Fibroblast of lung (primary cell): ENCODE results near the gene TCIRG1. TPM values are rescaled to one million over a fixed set of nuclear protein-coding genes. Genes with fewer than 3 reads are reported as not detected.

ENCODE experiments used
- DNase-seq, 2 donors: peaks; one replicate each; pipeline versions ENCODE4 v3.0.0 to v3.0.0-alpha.2; 2010; ENCODE audit warnings: low read depth in 2 of 2
- H2AFZ ChIP-seq: 2 replicates; pipeline ENCODE4 v1.5.1; 2012; ENCODE audit warnings: low read length, control low read depth, inconsistent platforms
- H3K27ac ChIP-seq: 2 replicates; pipeline ENCODE4 v1.5.1; 2011; ENCODE audit warnings: low read length, control low read depth; ENCODE audit not compliant: insufficient read depth
- H3K27me3 ChIP-seq: 2 replicates; pipeline ENCODE4 v1.5.1; 2011; ENCODE audit warnings: mild to moderate bottlenecking, low read length; ENCODE audit not compliant: control insufficient read depth, insufficient read depth
- H3K36me3 ChIP-seq: 2 replicates; pipeline ENCODE4 v1.5.1; 2011; ENCODE audit warnings: low read length; ENCODE audit not compliant: control insufficient read depth, insufficient read depth
- H3K4me1 ChIP-seq: 2 replicates; pipeline ENCODE4 v1.5.1; 2011; ENCODE audit warnings: low read length; ENCODE audit not compliant: control insufficient read depth, insufficient read depth; ENCODE audit errors: extremely low read depth
- H3K4me2 ChIP-seq: 2 replicates; pipeline ENCODE4 v1.5.1; 2011; ENCODE audit warnings: low read length, control low read depth; ENCODE audit not compliant: insufficient read depth; ENCODE audit errors: extremely low read depth
- H3K4me3 ChIP-seq, 4 experiments: fragments of 200-600 bp in 1 of 4; sonication (generic) in 1 of 4; replicated peaks in 1 of 4; 2 replicates each; pipeline ENCODE4 v1.5.1; 2011 to 2016; ENCODE audit warnings: low read length in 4 of 4, low read depth in 3 of 4, mild to moderate bottlenecking in 3 of 4, control low read depth in 2 of 4, inconsistent platforms in 1 of 4, mixed read lengths in 1 of 4; ENCODE audit not compliant: insufficient read depth in 1 of 4; ENCODE audit errors: control extremely low read depth in 1 of 4
- H3K79me2 ChIP-seq: 2 replicates; pipeline ENCODE4 v1.5.1; 2012; ENCODE audit warnings: mild to moderate bottlenecking, low read length, inconsistent platforms; ENCODE audit not compliant: control insufficient read depth, insufficient read depth
- H3K9ac ChIP-seq: 2 replicates; pipeline ENCODE4 v1.5.1; 2011; ENCODE audit warnings: mild to moderate bottlenecking, low read length, control low read depth; ENCODE audit not compliant: insufficient read depth
- H3K9me3 ChIP-seq: 2 replicates; pipeline ENCODE4 v1.5.1; 2012; ENCODE audit warnings: low read depth, low read length; ENCODE audit not compliant: control insufficient read depth, insufficient read depth
- H4K20me1 ChIP-seq: 2 replicates; pipeline ENCODE4 v1.5.1; 2011; ENCODE audit warnings: low read length; ENCODE audit not compliant: control insufficient read depth, insufficient read depth; ENCODE audit errors: extremely low read depth
- EZH2 ChIP-seq: IDR thresholded peaks from 2 replicates; pipeline ENCODE4 v1.5.1; 2012; ENCODE audit warnings: low read length, control low read depth, mild to moderate bottlenecking; ENCODE audit errors: missing control alignments
- polyA plus RNA-seq, 2 donors: library from polyadenylated mRNA; depleted of rRNA in 1 of 2; stranded (reverse) in 1 of 2; unstranded in 1 of 2; fragments of >200 nt; gene quantifications; 2 replicates each; pipeline ENCODE4 v1.2.1, GENCODE V29; 2011 to 2012; ENCODE audit warnings: missing spikeins in 1 of 2
- total RNA-seq: library from RNA; depleted of rRNA; stranded (reverse); fragments of >200 nt; gene quantifications from 2 replicates; pipeline ENCODE4 v1.2.1, GENCODE V29; 2014
- TF ChIP-seq, protein P1 (sequence below), 2 donors: IDR thresholded peaks in 1 of 2; conservative IDR thresholded peaks in 1 of 2; 1 replicate in 1 of 2; 2 replicates in 1 of 2; pipeline ENCODE4 v1.5.1; 2011 to 2012; ENCODE audit warnings: low read length in 2 of 2, control low read depth in 1 of 2, inconsistent platforms in 1 of 2, low read depth in 1 of 2, mild to moderate bottlenecking in 1 of 2

Gene TCIRG1
- total and polyA plus RNA-seq, 2 donors (not counting 1 experiment from before 2014, with no cell fraction given): 26.7 to 46.2 TPM

DNA sequence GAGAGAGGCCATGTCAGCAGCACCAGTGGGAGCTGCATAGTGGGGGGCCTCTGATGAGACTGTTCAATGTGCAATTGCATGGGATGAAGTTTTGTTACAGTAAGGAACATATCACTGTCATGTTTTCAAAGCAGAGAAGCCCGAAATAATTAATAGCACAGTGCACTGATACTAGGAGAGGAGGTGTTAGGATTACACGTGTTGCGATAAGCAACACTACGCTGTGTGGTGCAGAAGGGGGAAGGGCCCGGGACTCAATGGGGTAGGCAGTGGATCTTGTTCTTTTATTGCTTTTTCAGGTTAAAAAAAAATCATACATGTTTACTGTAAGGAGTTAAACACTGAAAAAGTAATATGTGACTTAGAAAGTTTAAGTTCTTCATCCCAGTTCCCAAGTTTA is 29.2 kb downstream of the TCIRG1 start:
- H3K4me3 ChIP-seq: no peak overlapping the region
- no peak for DNase-seq
- H3K9me3 ChIP-seq: no peaks in the 10 kb centered on the region
- no peaks in the 10 kb centered on the region for H3K79me2 ChIP-seq
- H3K36me3 ChIP-seq: peaks cover 2% of the 10 kb centered on the region
- no peak overlapping the region for H3K4me2 ChIP-seq
- H2AFZ ChIP-seq: no peak overlapping the region
- no peak overlapping the region for H3K27ac ChIP-seq
- no peaks in the 10 kb centered on the region for H4K20me1 ChIP-seq
- H3K4me1 ChIP-seq: no peaks in the 10 kb centered on the region
- no peak overlapping the region for H3K9ac ChIP-seq
- TF ChIP-seq, protein P1, sequence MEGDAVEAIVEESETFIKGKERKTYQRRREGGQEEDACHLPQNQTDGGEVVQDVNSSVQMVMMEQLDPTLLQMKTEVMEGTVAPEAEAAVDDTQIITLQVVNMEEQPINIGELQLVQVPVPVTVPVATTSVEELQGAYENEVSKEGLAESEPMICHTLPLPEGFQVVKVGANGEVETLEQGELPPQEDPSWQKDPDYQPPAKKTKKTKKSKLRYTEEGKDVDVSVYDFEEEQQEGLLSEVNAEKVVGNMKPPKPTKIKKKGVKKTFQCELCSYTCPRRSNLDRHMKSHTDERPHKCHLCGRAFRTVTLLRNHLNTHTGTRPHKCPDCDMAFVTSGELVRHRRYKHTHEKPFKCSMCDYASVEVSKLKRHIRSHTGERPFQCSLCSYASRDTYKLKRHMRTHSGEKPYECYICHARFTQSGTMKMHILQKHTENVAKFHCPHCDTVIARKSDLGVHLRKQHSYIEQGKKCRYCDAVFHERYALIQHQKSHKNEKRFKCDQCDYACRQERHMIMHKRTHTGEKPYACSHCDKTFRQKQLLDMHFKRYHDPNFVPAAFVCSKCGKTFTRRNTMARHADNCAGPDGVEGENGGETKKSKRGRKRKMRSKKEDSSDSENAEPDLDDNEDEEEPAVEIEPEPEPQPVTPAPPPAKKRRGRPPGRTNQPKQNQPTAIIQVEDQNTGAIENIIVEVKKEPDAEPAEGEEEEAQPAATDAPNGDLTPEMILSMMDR (conservative IDR thresholded peaks at IDR 0.05 in 1 of 2, IDR thresholded peaks at IDR 0.05 in 1 of 2; ENCODE audit: low read depth in 1 of 2, low read length in 2 of 2): no peak
- no peak for TF ChIP-seq EZH2
- H3K27me3 ChIP-seq: no peaks in the 10 kb centered on the region

- no peaks in the 10 kb centered on the region for H3K27me3 ChIP-seq
- TF ChIP-seq, protein P1 (conservative IDR thresholded peaks at IDR 0.05 in 1 of 2, IDR thresholded peaks at IDR 0.05 in 1 of 2; ENCODE audit: low read depth in 1 of 2, low read length in 2 of 2): no peak
- no peak for TF ChIP-seq EZH2
- H3K79me2 ChIP-seq: no peaks in the 10 kb centered on the region
- H3K4me1 ChIP-seq: no peaks in the 10 kb centered on the region
- no peak for DNase-seq
- H3K27ac ChIP-seq: no peak overlapping the region
- H3K36me3 ChIP-seq: peaks cover 2% of the 10 kb centered on the region
- H2AFZ ChIP-seq: no peak overlapping the region
- no peaks in the 10 kb centered on the region for H3K9me3 ChIP-seq
- H4K20me1 ChIP-seq: no peaks in the 10 kb centered on the region
- no peak overlapping the region for H3K9ac ChIP-seq
- H3K4me2 ChIP-seq: no peak overlapping the region
- H3K4me3 ChIP-seq: no peak overlapping the region
Observed at GRCh38 chr11:68071281-68072048, 32.6 kb downstream of the TCIRG1 start.

DNA sequence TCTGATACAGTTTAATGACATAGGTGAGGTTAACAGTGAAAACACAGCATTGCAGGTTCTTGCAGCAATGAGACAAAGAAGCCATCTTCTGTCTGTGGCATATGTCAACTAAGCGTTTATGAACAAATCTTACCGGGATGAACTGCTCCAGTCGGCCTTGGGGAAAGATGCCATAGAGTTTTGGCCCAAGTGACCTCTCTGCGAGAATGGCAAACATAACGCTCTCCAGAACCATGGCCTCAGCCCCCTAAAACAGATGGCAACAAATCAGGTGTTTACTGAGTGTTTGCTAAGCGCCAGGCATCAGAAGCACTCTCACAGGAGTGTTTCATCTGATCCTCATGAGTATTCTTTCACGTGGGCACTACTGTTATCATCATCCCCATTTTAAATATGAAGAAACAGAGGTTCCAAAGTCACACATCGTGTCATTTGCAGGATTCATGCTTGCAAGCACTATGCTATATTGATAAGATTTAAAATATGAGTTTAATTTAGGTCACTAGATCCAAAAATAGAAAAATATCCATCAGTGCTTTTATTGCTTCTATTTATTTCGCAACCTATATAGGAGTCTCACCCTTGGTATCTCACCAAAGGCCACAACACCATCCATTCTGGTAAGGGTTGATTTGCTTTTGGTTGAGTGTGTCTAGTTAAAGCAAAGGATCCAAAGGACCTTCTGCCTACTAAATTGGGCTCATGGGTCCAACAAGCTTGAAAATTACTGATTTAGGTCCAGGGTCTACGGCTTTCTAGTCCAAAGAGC is 35.9 kb downstream of the TCIRG1 start:
- Histone ChIP-seq H4K20me1 (no peaks in the 10 kb centered on the region), H3K4me3 (no peak overlapping the region), H3K27ac (no peak overlapping the region), H3K9me3 (no peaks in the 10 kb centered on the region), H3K4me1 (no peaks in the 10 kb centered on the region), H3K79me2 (no peaks in the 10 kb centered on the region), H3K36me3 (peaks cover 2% of the 10 kb centered on the region), H3K9ac (no peak overlapping the region), H3K4me2 (no peak overlapping the region), H2AFZ (no peak overlapping the region), H3K27me3 (no peaks in the 10 kb centered on the region)
- DNase-seq: no peak
- TF ChIP-seq EZH2: no peak
- TF ChIP-seq, protein P1 (conservative IDR thresholded peaks at IDR 0.05 in 1 of 2, IDR thresholded peaks at IDR 0.05 in 1 of 2; ENCODE audit: low read depth in 1 of 2, low read length in 2 of 2): no peak
